GM10266 (cell line): ENCODE data around the gene QRICH1.

Experiments
- DNase-seq: peaks from one replicate; pipeline ENCODE4 v3.0.0; 2012; ENCODE audit errors: extremely low spot score
- CTCF ChIP-seq: IDR thresholded peaks from 2 replicates; pipeline ENCODE4 v1.5.1; 2012; ENCODE audit warnings: mild to moderate bottlenecking, low read depth; ENCODE audit not compliant: control insufficient read depth, insufficient read depth; ENCODE audit errors: missing control alignments

QRICH1 gene

DNA sequence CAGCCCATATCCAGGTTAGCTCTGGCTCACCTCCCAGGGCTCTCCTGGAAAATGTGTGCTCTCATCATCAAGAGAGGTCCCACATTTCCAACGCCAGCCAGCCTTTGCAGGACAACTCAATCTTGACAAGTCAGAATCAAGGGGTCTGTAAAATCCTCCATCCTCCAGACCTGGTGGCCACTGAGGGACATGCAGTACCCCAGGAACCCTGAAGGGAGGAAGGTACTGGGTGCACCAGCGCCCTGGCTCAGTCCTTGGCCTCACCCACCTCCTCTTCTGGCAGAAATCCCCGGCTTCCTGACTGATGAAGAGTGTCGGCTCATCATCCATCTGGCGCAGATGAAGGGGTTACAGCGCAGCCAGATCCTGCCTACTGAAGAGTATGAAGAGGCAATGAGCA lies 92.7 kb downstream of the QRICH1 start:
- DNase-seq = no peak
- no peak for TF ChIP-seq CTCF

GRCh38 chr3:48999085-48999858 lies 94.6 kb downstream of the QRICH1 start:
- no peak for DNase-seq
- no peak for TF ChIP-seq CTCF

GRCh38 chr3:48997714-48998637 lies 95.9 kb downstream of the QRICH1 start:
- no peak for DNase-seq
- TF ChIP-seq CTCF = no peak

- no peak for TF ChIP-seq CTCF
- no peak for DNase-seq
These were observed 96.7 kb downstream of the QRICH1 start for GRCh38 chr3:48997102-48997635.

- TF ChIP-seq CTCF = no peak
- no peak for DNase-seq
These were observed 97.2 kb downstream of the QRICH1 start for GRCh38 chr3:48996640-48997039.

DNA sequence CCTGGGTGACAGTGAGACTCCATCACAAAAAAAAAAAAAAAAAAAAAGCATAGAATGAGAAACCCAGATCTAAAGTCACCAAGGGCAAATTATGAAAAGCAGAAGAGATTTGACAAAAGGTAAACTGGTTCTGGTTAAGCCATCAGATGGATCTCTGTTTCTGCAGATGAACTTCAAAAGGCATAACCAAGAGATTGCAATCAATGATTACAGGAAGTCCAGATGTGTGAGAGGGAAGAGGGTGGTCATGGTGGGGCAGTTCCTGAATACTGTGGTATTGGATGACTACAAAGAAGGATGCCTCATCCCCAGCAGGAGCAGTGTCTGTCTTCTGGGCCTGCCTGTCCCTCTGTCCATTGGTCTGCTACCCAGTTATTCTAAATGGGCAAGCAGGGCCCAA lies 100.0 kb downstream of the QRICH1 start:
- TF ChIP-seq CTCF = no peak
- no peak for DNase-seq
